Neural cell (in vitro differentiated cells): Measurements from ENCODE around the gene SERP1. TPM values are rescaled to one million over a fixed set of nuclear protein-coding genes. Genes with fewer than 3 reads are reported as not detected.

Experiments used
- H2AFZ ChIP-seq: fragments of 200-600, 300-800 bp; sonication (generic), shearing (Covaris generic); 2 replicates; pipeline ENCODE4 v1.6.0; 2014; ENCODE audit warnings: low read depth, mild to moderate bottlenecking, antibody characterized with exemption, low read length, moderate library complexity
- H3F3A ChIP-seq: fragments of 200-600 bp; shearing (Covaris generic); 2 replicates; pipeline ENCODE4 v1.6.1; 2016; ENCODE audit warnings: mild to moderate bottlenecking, moderate library complexity, mixed read lengths, antibody characterized with exemption, low read length; ENCODE audit not compliant: insufficient read depth, poor library complexity, severe bottlenecking
- H3K27ac ChIP-seq: fragments of 200-600, 300-800 bp; sonication (generic), shearing (Covaris generic); 2 replicates; pipeline ENCODE4 v1.5.1; 2014; ENCODE audit warnings: mild to moderate bottlenecking, low read length, moderate library complexity
- H3K27me3 ChIP-seq: fragments of 300-800, 200-600 bp; sonication (generic), shearing (Covaris generic); 2 replicates; pipeline ENCODE4 v1.6.0; 2014; ENCODE audit warnings: mild to moderate bottlenecking, low read depth, low read length, moderate library complexity; ENCODE audit not compliant: insufficient read depth
- H3K36me3 ChIP-seq: fragments of 300-800, 200-600 bp; sonication (generic), shearing (Covaris generic); 2 replicates; pipeline ENCODE4 v1.5.1; 2014; ENCODE audit warnings: mild to moderate bottlenecking, antibody characterized with exemption, low read length, moderate library complexity; ENCODE audit not compliant: insufficient read depth
- H3K4me2 ChIP-seq: fragments of 300-800, 200-600 bp; sonication (generic), shearing (Covaris generic); 2 replicates; pipeline ENCODE4 v1.6.0; 2014; ENCODE audit warnings: mild to moderate bottlenecking, low read length
- H3K4me3 ChIP-seq: fragments of 300-800, 200-600 bp; sonication (generic), shearing (Covaris generic); 2 replicates; pipeline ENCODE4 v1.5.1; 2014; ENCODE audit warnings: mild to moderate bottlenecking, low read length, moderate library complexity
- H3K79me2 ChIP-seq: fragments of 200-600 bp; shearing (Covaris generic); replicated peaks from 2 replicates; pipeline ENCODE4 v1.6.0; 2014; ENCODE audit warnings: mild to moderate bottlenecking, low read length, moderate library complexity; ENCODE audit not compliant: insufficient read depth
- H3K9ac ChIP-seq: fragments of 300-800, 200-600 bp; sonication (generic), shearing (Covaris generic); 2 replicates; pipeline ENCODE4 v1.6.1; 2016; ENCODE audit warnings: mild to moderate bottlenecking, low read length, mixed read lengths
- H3K9me2 ChIP-seq: fragments of 200-600 bp; shearing (Covaris generic); 2 replicates; pipeline ENCODE4 v1.6.1; 2016; ENCODE audit warnings: mild to moderate bottlenecking, low read length, mixed read lengths; ENCODE audit not compliant: insufficient read depth
- H3K9me3 ChIP-seq: fragments of 200-600, 300-800 bp; sonication (generic), shearing (Covaris generic); 2 replicates; pipeline ENCODE4 v1.6.1; 2016; ENCODE audit warnings: mild to moderate bottlenecking, mixed run types, low read length, moderate library complexity, mixed read lengths
- H4K20me1 ChIP-seq: fragments of 200-600 bp; shearing (Covaris generic); 2 replicates; pipeline ENCODE4 v1.6.1; 2016; ENCODE audit warnings: mild to moderate bottlenecking, mixed run types; ENCODE audit not compliant: insufficient read depth
- CTCF ChIP-seq: fragments of 450-650 bp; IDR thresholded peaks from 2 replicates; pipeline ENCODE4 v1.5.1; 2014; ENCODE audit warnings: antibody characterized with exemption, mild to moderate bottlenecking, moderate library complexity; ENCODE audit not compliant: poor library complexity, severe bottlenecking
- EP300 ChIP-seq: fragments of 450-650 bp; conservative IDR thresholded peaks from 2 replicates; pipeline ENCODE4 v1.6.1; 2014; ENCODE audit warnings: antibody characterized with exemption, mild to moderate bottlenecking, moderate library complexity; ENCODE audit not compliant: poor library complexity, severe bottlenecking
- EZH2 ChIP-seq: fragments of 200-600, 300-800 bp; shearing (Covaris generic), sonication (generic); IDR thresholded peaks from 2 replicates; pipeline ENCODE4 v1.6.1; 2014; ENCODE audit warnings: antibody characterized with exemption, low read length, borderline replicate concordance, mild to moderate bottlenecking; ENCODE audit not compliant: insufficient read depth, poor library complexity, severe bottlenecking
- MXI1 ChIP-seq: fragments of 450-650 bp; conservative IDR thresholded peaks from 2 replicates; pipeline ENCODE4 v1.6.1; 2014; ENCODE audit warnings: antibody characterized with exemption, mild to moderate bottlenecking; ENCODE audit not compliant: poor library complexity, severe bottlenecking
- POLR2AphosphoS5 ChIP-seq: IDR thresholded peaks from 2 replicates; pipeline ENCODE4 v1.6.1; 2012
- RAD21 ChIP-seq: fragments of 450-650 bp; conservative IDR thresholded peaks from 2 replicates; pipeline ENCODE4 v1.6.1; 2014; ENCODE audit warnings: antibody characterized with exemption, mild to moderate bottlenecking, moderate library complexity
- REST ChIP-seq: IDR thresholded peaks from 2 replicates; pipeline ENCODE4 v1.6.1; 2012; ENCODE audit warnings: borderline replicate concordance
- SMC3 ChIP-seq: fragments of 450-650 bp; conservative IDR thresholded peaks from 2 replicates; pipeline ENCODE4 v1.6.1; 2014; ENCODE audit warnings: antibody characterized with exemption, mild to moderate bottlenecking, moderate library complexity; ENCODE audit not compliant: poor library complexity
- TAF1 ChIP-seq: IDR thresholded peaks from 2 replicates; pipeline ENCODE4 v1.6.1; 2012; ENCODE audit warnings: low read depth
- polyA plus RNA-seq: library from polyadenylated mRNA; depleted of rRNA; stranded (reverse); fragments of >200 nt; gene quantifications from 2 replicates; pipeline ENCODE4 v1.2.3, GENCODE V29; 2014

SERP1 gene
- polyA plus RNA-seq, 1 donor from 2014 or later: 120 TPM

- TF ChIP-seq SMC3 (no peak), EP300 (no peak), RAD21 (no peak), TAF1 (no peak), MXI1 (no peak), POLR2AphosphoS5 (no peak), CTCF (no peak), REST (no peak), EZH2 (no peak)
- Histone ChIP-seq H3K27ac (no peak overlapping the region), H3F3A (no peaks in the 10 kb centered on the region), H2AFZ (no peak overlapping the region), H3K4me2 (no peak overlapping the region), H3K27me3 (no peaks in the 10 kb centered on the region), H3K79me2 (no peaks in the 10 kb centered on the region), H3K9ac (no peak overlapping the region), H3K4me3 (no peak overlapping the region), H3K36me3 (no peaks in the 10 kb centered on the region), H3K9me3 (no peaks in the 10 kb centered on the region), H3K9me2 (no peaks in the 10 kb centered on the region), H4K20me1 (no peaks in the 10 kb centered on the region)
Measured at GRCh38 chr3:150494411-150494977, 51.8 kb downstream of the SERP1 start.

Other genes starting within 250 kb of the SERP1 start
- 11.9 and 15.3 TPM in 2 replicates for gene TSC22D2, start 138.2 kb downstream of the SERP1 start, polyA plus RNA-seq
- 67.9 and 82.6 TPM in 2 replicates for gene EIF2A, start 291 bp upstream of the SERP1 start, polyA plus RNA-seq
- gene SELENOT, start 56.8 kb upstream of the SERP1 start, polyA plus RNA-seq: 249 and 268 TPM in 2 replicates
- gene ERICH6, start 157.4 kb upstream of the SERP1 start, polyA plus RNA-seq: 0.32 TPM in 1 of 2 replicates, not detected in the other
- 21.8 and 41.1 TPM in 2 replicates for gene SIAH2, start 216.7 kb upstream of the SERP1 start, polyA plus RNA-seq